Suppressor macrophage treated with lipopolysaccharide for 1 hour (primary cell): ENCODE results near the gene SSR4.

Source experiments
- DNase-seq, 3 donors: peaks; one replicate each; pipeline ENCODE4 v3.0.0-alpha.2; 2020 to 2022

Gene SSR4

DNA sequence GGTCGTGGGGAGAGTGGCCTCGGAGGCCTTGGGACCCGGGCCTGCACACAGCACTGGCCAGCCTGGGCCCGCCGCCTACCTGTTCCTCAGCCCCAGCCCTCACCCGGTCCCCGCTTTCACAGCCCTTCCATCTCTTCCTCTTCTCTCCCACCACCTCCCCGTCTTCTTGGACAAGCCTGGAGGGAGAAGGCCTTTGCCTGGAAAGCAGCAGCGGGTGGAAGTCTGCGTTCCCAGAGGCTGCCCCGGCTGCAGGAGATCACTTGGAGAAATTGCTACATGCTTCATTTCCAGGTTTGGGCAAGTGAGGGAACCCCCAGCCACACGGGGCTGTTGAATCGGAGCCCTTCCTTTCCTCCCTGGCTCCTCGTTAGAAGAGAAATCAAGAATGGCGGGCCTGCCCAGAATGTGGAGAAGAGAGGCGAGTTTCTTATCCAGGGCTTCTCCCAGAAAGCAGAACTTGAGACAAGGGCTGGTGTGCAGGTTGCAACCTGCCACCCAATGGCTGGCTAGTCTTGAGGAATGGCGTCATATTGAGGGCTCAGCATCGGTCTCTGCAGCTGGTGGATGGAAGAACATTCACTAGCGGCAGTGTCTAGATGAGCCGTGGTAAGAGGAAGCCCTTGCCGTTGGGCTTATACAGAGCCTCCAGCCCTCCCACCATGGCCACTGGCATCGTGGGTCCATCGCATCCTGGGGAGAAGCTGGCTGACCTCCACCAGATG is 37.1 kb downstream of the SSR4 start:
- DNase-seq: peak; percentile 18 to 43 (median 22)

DNA sequence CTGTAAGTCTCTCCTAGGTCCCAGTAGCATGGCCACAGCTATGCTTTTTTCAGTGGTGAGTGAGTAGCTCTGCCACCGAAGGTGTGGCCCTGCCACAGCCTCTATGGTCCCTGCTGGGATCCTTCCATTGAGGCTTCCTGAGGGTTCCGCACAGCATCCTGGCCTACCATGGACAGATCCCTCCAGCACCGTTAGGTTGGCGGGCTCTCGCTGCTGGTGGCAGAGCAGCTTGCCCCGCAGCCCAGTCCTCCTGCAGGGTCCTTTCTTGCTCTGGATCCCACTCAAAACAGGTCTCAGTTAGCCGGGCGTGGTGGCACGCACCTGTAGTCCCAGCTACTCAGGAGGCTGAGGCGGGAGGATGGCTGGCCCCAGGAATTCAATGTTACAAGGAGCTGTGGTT is 38.3 kb downstream of the SSR4 start:
- no peak for DNase-seq

GRCh38 chrX:153836921-153837320 is 42.5 kb downstream of the SSR4 start:
- DNase-seq: no peak

GRCh38 chrX:153844509-153845082 is 50.1 kb downstream of the SSR4 start:
- DNase-seq: no peak

DNA sequence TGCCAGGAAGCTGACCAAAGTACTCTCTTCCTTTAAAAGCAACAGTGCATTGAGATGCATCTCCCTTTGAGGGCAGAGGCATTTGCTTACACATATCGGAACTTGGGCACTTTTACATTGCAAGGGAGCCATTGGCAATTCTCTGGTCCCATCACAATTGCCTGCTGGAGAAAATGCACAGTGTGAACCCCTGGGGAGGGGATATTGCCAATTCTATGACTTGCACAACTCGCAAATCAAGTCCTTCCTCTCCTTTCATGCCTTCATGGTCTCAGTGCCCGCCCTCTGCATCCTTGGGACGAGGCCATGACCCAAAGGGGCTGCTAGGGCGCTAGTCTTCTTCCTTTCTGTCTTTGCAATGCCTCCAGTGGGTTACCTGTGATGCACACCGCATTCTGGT is 50.7 kb downstream of the SSR4 start:
- no peak for DNase-seq

DNA sequence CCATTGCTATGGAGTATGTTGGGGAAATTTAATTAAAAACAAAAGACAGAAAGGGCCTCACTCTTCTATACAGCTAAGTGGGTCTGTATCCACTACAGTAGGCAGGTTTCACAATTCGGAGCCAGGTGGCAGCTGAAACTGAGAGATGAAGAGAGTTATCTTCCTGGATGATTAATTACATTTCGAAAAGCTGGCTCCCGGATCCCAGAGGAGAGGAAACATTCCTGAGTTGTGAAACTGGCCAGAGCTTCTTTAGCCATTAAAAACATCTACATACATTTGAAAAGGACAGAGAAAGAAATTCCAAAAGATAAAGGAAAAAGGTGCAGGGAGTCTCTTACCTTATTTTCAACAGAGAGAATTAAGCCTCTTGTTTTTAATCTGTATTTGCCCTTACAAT is 51.4 kb downstream of the SSR4 start:
- DNase-seq: no peak
